Gastroesophageal sphincter (tissue), 3 donors: ENCODE data around the gene DET1.

Experiments used
- CTCF ChIP-seq, 4 experiments: fragments of 200-600 bp in 2 of 4; fragments of 450-650 bp in 2 of 4; sonication (generic) in 1 of 4; IDR thresholded peaks; one replicate each; pipeline ENCODE4 v1.5.1; 2017 to 2019; ENCODE audit warnings: antibody characterized with exemption in 4 of 4, mild to moderate bottlenecking in 2 of 4, moderate library complexity in 2 of 4
- EP300 ChIP-seq: sonication (generic); formaldehyde crosslinking; IDR thresholded peaks from one replicate; pipeline ENCODE4 v1.6.1; 2017; ENCODE audit warnings: antibody characterized with exemption, mild to moderate bottlenecking
- POLR2A ChIP-seq, 2 donors: fragments of 450-650 bp; IDR thresholded peaks; one replicate each; pipeline ENCODE4 v1.6.1; 2017; ENCODE audit warnings: antibody characterized with exemption in 2 of 2, mild to moderate bottlenecking in 2 of 2, moderate library complexity in 1 of 2
- POLR2AphosphoS5 ChIP-seq: sonication (generic); formaldehyde crosslinking; IDR thresholded peaks from one replicate; pipeline ENCODE4 v1.6.1; 2017; ENCODE audit warnings: antibody characterized with exemption

- no peak for TF ChIP-seq EP300
- no peak for TF ChIP-seq CTCF (IDR thresholded peaks at IDR 0.05)
- no peak for TF ChIP-seq POLR2AphosphoS5
- TF ChIP-seq POLR2A (IDR thresholded peaks at IDR 0.05), result no peak
These were observed 56.4 kb downstream of the DET1 start for GRCh38 chr15:88490036-88490435.
